ENCODE data around the gene ELN. TPM values are rescaled to one million over a fixed set of nuclear protein-coding genes. Genes with fewer than 3 reads are reported as not detected.

The ELN gene
- polyA plus RNA-seq, 1 experiment = 619 TPM

GRCh38 chr7:74000489-74001149 is 27.4 kb upstream of the ELN start:
- no peaks in the 10 kb centered on the region; the same call in 1 of the 2 replicates for H3K36me3 ChIP-seq (ENCODE audit: control insufficient read depth, insufficient read depth, low read length)
- DNase-seq (ENCODE audit: low read depth) = no peak
- CTCF ChIA-PET = interaction anchor here (5.8 kb wide), 1 partner anchor 27 kb away, joined by 34 read pairs; the partner anchor contains the start of gene ELN

GRCh38 chr7:74001150-74001494 is 26.9 kb upstream of the ELN start:
- ChIA-PET CTCF (no interaction called here), POLR2A (no interaction called here)
- Histone ChIP-seq H3K4me3 (ENCODE audit: low read depth, low read length) (no peak overlapping the region), H3K36me3 (ENCODE audit: control insufficient read depth, insufficient read depth, low read length) (no peaks in the 10 kb centered on the region; the same call in 1 of the 2 replicates), H3K27me3 (ENCODE audit: control insufficient read depth, insufficient read depth, low read length) (no peaks in the 10 kb centered on the region)
- DNase-seq (ENCODE audit: low read depth) = no peak
- no peak for TF ChIP-seq CTCF (IDR thresholded peaks at IDR 0.05; ENCODE audit: insufficient read depth, low read depth, low read length)

More at GRCh38 chr7:74000489-74001149, 27.4 kb upstream of the ELN start:
- no peak for TF ChIP-seq CTCF (IDR thresholded peaks at IDR 0.05; ENCODE audit: insufficient read depth, low read depth, low read length)
- Histone ChIP-seq H3K4me3 (ENCODE audit: low read depth, low read length) (no peak overlapping the region), H3K27me3 (ENCODE audit: control insufficient read depth, insufficient read depth, low read length) (no peaks in the 10 kb centered on the region)
- POLR2A ChIA-PET = no interaction called here

- peak; percentile 68 for DNase-seq (ENCODE audit: low read depth)
- no peak for TF ChIP-seq CTCF (IDR thresholded peaks at IDR 0.05; ENCODE audit: insufficient read depth, low read depth, low read length)
- Histone ChIP-seq H3K4me3 (ENCODE audit: low read depth, low read length) (no peak overlapping the region), H3K36me3 (ENCODE audit: control insufficient read depth, insufficient read depth, low read length) (no peaks in the 10 kb centered on the region; the same call in 1 of the 2 replicates), H3K27me3 (ENCODE audit: control insufficient read depth, insufficient read depth, low read length) (no peaks in the 10 kb centered on the region)
- CTCF ChIA-PET = no interaction called here
- POLR2A ChIA-PET = no interaction called here
Measured at GRCh38 chr7:74002474-74003017, 25.4 kb upstream of the ELN start.

GRCh38 chr7:74003621-74004020 is 24.4 kb upstream of the ELN start:
- H3K36me3 ChIP-seq (ENCODE audit: control insufficient read depth, insufficient read depth, low read length) = no peaks in the 10 kb centered on the region; the same call in 1 of the 2 replicates
- H3K4me3 ChIP-seq (ENCODE audit: low read depth, low read length) = no peak overlapping the region
- CTCF ChIA-PET = no interaction called here
- TF ChIP-seq CTCF (IDR thresholded peaks at IDR 0.05; ENCODE audit: insufficient read depth, low read depth, low read length) = no peak
- POLR2A ChIA-PET = no interaction called here
- H3K27me3 ChIP-seq (ENCODE audit: control insufficient read depth, insufficient read depth, low read length) = no peaks in the 10 kb centered on the region
- DNase-seq (ENCODE audit: low read depth) = no peak

- Histone ChIP-seq H3K4me3 (ENCODE audit: low read depth, low read length) (no peak overlapping the region), H3K27me3 (ENCODE audit: control insufficient read depth, insufficient read depth, low read length) (no peaks in the 10 kb centered on the region), H3K36me3 (ENCODE audit: control insufficient read depth, insufficient read depth, low read length) (no peaks in the 10 kb centered on the region)
- no peak for TF ChIP-seq CTCF (IDR thresholded peaks at IDR 0.05; ENCODE audit: insufficient read depth, low read depth, low read length)
- ChIA-PET POLR2A (no interaction called here), CTCF (interaction anchor here (0.9 to 1.1 kb wide), 2 partner anchors 11 to 21 kb away, joined by 5 to 8 read pairs; no protein-coding TSS in a partner anchor)
- DNase-seq (ENCODE audit: low read depth) = no peak
Measured at GRCh38 chr7:74006032-74006431, 21.9 kb upstream of the ELN start.
